Measurements from ENCODE around the gene UPK2. TPM values are rescaled to one million over a fixed set of nuclear protein-coding genes. Genes with fewer than 3 reads are reported as not detected.

Gene UPK2
- total RNA-seq, 1 experiment from 2014 or later = 3.5 TPM

DNA sequence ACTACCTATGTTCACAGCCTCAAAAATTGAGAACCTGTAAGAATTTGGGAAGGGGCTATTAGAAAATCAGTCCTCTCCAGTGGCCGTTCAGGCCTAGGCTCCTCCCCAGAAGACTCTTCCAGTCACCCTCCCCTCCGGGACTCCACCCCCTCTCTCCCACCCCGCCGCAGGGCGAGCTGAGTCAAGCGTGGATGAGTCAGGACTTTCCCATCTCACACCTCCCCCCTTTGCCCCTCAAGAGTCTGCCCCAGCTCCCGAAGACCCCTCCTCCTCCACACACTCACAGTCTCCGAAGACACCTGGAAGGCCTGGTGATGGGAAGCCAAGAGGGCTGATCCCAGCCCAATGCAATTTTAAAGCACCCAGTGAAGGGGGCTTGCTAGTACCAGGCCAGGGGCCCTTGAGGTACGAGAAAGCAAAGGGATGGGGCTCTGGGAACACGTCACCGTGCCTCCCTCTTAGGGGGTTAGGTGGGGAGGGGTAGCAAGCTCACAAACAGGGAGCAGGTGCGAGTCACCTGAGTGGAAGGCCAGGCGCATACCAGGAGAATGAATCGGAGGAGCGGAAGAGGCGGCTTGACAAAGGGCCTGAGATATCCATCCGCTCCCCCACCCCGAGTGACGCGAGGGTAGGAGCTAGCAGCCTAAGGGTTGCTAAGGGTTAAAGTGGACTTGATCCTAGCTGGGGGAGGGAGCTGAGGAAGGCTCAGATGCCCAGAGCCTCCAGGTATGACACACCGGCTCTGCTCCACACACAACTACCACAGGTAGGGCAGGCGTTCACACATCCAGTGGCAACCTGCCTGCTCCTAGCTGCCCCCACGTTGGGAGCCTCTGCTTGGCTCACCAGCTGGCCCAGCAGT, 44.0 kb upstream of the UPK2 start:
- no TSS peak for BruUV-seq (replicated peaks)
- peak overlapping the region; percentile 76 for H3K4me3 Mint-ChIP-seq (ENCODE audit: unreplicated experiment)
- H3K36me3 Mint-ChIP-seq (ENCODE audit: insufficient read depth, unreplicated experiment) = peaks cover 83% of the 10 kb centered on the region
- no peaks in the 10 kb centered on the region for H3K9me3 Mint-ChIP-seq (ENCODE audit: unreplicated experiment)
- peak overlapping the region; percentile 66 for H3K4me3 ChIP-seq (ENCODE audit: low read depth, low read length)
- peak; percentile 99 to 100 for DNase-seq
- H3K27ac Mint-ChIP-seq (ENCODE audit: unreplicated experiment) = peak overlapping the region; percentile 96
- intact Hi-C loops (cut with micrococcal nuclease; ENCODE audit: unreplicated experiment) = loop anchor here (2.0 to 5.0 kb wide), 2 partner anchors 183 to 290 kb away; a partner anchor contains a TSS
- H3K27me3 ChIP-seq (replicated peaks; ENCODE audit: control insufficient read depth, insufficient read depth, low read length) = no peaks in the 10 kb centered on the region
- H3K4me1 ChIP-seq = peaks cover 87% of the 10 kb centered on the region
- TF ChIP-seq, protein P1, sequence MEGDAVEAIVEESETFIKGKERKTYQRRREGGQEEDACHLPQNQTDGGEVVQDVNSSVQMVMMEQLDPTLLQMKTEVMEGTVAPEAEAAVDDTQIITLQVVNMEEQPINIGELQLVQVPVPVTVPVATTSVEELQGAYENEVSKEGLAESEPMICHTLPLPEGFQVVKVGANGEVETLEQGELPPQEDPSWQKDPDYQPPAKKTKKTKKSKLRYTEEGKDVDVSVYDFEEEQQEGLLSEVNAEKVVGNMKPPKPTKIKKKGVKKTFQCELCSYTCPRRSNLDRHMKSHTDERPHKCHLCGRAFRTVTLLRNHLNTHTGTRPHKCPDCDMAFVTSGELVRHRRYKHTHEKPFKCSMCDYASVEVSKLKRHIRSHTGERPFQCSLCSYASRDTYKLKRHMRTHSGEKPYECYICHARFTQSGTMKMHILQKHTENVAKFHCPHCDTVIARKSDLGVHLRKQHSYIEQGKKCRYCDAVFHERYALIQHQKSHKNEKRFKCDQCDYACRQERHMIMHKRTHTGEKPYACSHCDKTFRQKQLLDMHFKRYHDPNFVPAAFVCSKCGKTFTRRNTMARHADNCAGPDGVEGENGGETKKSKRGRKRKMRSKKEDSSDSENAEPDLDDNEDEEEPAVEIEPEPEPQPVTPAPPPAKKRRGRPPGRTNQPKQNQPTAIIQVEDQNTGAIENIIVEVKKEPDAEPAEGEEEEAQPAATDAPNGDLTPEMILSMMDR (IDR thresholded peaks at IDR 0.05; ENCODE audit: insufficient read depth in 1 of 2, low read depth in 1 of 2, low read length in 1 of 2, severe bottlenecking in 1 of 2, unreplicated experiment in 1 of 2) = no peak
- H3K4me1 Mint-ChIP-seq (ENCODE audit: low read depth, unreplicated experiment) = peaks cover 63% of the 10 kb centered on the region
- peaks cover 12% of the 10 kb centered on the region for H3K36me3 ChIP-seq (ENCODE audit: control insufficient read depth, insufficient read depth, low read length)
- H3K27me3 Mint-ChIP-seq (ENCODE audit: insufficient read depth, unreplicated experiment) = no peaks in the 10 kb centered on the region
- no peaks in the 10 kb centered on the region for H3K9me3 ChIP-seq
- CTCF ChIA-PET = interaction anchor here (0.7 to 7.2 kb wide), 12 partner anchors 15 to 1391 kb away, joined by 3 to 170 read pairs (median 3); partner anchors contain the start of genes CENATAC, DDX6 and HMBS
- POLR2A ChIA-PET = interaction anchor here (0.5 to 7.0 kb wide), 15 partner anchors 14 to 291 kb away, joined by 3 to 171 read pairs (median 8); partner anchors contain the start of genes BCL9L, CENATAC, DDX6 and HMBS

DNA sequence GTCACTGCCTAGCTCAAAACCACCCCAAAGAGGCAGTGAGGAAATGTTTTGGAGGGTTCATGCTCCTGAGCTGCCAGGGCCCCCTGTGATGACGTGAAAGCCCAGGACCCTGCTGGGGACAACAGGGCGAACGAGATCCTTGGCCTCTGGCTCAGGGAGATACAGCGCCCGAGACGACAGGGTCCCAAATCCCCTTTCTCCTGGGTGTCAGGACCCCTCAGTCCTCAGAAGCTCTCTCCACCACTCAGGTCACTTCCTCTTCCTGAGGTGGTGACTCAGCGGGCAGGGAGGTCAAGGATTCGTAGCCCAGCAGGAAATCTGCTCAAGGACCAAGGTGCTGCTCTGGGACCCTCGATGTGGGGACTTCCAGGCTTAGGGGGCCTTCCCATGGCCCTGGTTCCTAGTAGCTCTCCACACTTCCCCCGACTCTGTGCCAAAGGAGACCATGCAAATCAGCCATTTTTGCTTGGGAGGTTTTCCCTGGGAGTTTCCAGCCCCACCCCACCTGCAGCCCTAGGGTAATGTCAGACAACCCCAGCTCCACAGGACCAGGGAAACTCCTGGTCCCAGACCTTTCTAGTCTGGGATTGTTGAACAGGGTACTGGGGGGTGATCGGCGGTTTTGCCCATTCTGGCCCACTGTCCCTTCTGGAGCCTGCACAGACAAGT, 43.2 kb upstream of the UPK2 start:
- Mint-ChIP-seq H3K4me3 (ENCODE audit: unreplicated experiment) (peak overlapping the region; percentile 76), H3K4me1 (ENCODE audit: low read depth, unreplicated experiment) (peaks cover 63% of the 10 kb centered on the region), H3K36me3 (ENCODE audit: insufficient read depth, unreplicated experiment) (peaks cover 83% of the 10 kb centered on the region), H3K9me3 (ENCODE audit: unreplicated experiment) (no peaks in the 10 kb centered on the region), H3K27ac (ENCODE audit: unreplicated experiment) (peak overlapping the region; percentile 96), H3K27me3 (ENCODE audit: insufficient read depth, unreplicated experiment) (no peaks in the 10 kb centered on the region)
- TSS peak; percentile 71 for BruUV-seq (replicated peaks)
- CTCF ChIA-PET = interaction anchor here (0.8 to 7.2 kb wide), 10 partner anchors 13 to 223 kb away, joined by 3 to 170 read pairs (median 4); partner anchors contain the start of genes BCL9L, CENATAC, DDX6 and HMBS
- TF ChIP-seq, protein P1 (IDR thresholded peaks at IDR 0.05; ENCODE audit: insufficient read depth in 1 of 2, low read depth in 1 of 2, low read length in 1 of 2, severe bottlenecking in 1 of 2, unreplicated experiment in 1 of 2) = no peak
- peak; percentile 24 to 66 for DNase-seq
- POLR2A ChIA-PET = interaction anchor here (0.6 to 7.0 kb wide), 12 partner anchors 13 to 291 kb away, joined by 3 to 171 read pairs (median 10); partner anchors contain the start of genes BCL9L, CENATAC, DDX6 and HMBS
- peaks cover 87% of the 10 kb centered on the region for H3K4me1 ChIP-seq
- intact Hi-C loops (cut with micrococcal nuclease; ENCODE audit: unreplicated experiment) = loop anchor here (5.0 kb wide), 1 partner anchor 291 kb away; no protein-coding TSS in a partner anchor
- peaks cover 6% of the 10 kb centered on the region for H3K36me3 ChIP-seq (ENCODE audit: control insufficient read depth, insufficient read depth, low read length)
- no peaks in the 10 kb centered on the region for H3K9me3 ChIP-seq
- H3K27me3 ChIP-seq (replicated peaks; ENCODE audit: control insufficient read depth, insufficient read depth, low read length) = no peaks in the 10 kb centered on the region
- peak overlapping the region; percentile 26 for H3K4me3 ChIP-seq (ENCODE audit: low read depth, low read length)
